Middle frontal gyrus (tissue), 1 donor: ENCODE results near the gene KCNH5.

Experiments
- DNase-seq: peaks from one replicate; pipeline ENCODE4 v3.0.0-alpha.2; 2015; ENCODE audit warnings: low spot score; ENCODE audit errors: extremely low spot score

Gene KCNH5

GRCh38 chr14:63009495-63009894, 35.8 kb downstream of the KCNH5 start:
- DNase-seq = no peak

GRCh38 chr14:63006531-63006930, 38.7 kb downstream of the KCNH5 start:
- no peak for DNase-seq

- no peak for DNase-seq
Measured at GRCh38 chr14:62994096-62994495, 51.2 kb downstream of the KCNH5 start.

- DNase-seq = no peak
Measured at GRCh38 chr14:62988967-62989366, 56.3 kb downstream of the KCNH5 start.

GRCh38 chr14:62983821-62984220, 61.4 kb downstream of the KCNH5 start:
- DNase-seq = no peak

GRCh38 chr14:62980693-62981092, 64.6 kb downstream of the KCNH5 start:
- DNase-seq = no peak

- no peak for DNase-seq
Measured at GRCh38 chr14:62957562-62957961, 87.7 kb downstream of the KCNH5 start.

- no peak for DNase-seq
Measured at GRCh38 chr14:62956413-62956812, 88.8 kb downstream of the KCNH5 start.

- DNase-seq = no peak
Measured at GRCh38 chr14:62954165-62954564, 91.1 kb downstream of the KCNH5 start.

GRCh38 chr14:62952226-62952625, 93.0 kb downstream of the KCNH5 start:
- DNase-seq = no peak

- DNase-seq = no peak
Measured at GRCh38 chr14:62947301-62947700, 98.0 kb downstream of the KCNH5 start.

GRCh38 chr14:62946221-62946620, 99.0 kb downstream of the KCNH5 start:
- DNase-seq = no peak

- no peak for DNase-seq
Measured at GRCh38 chr14:62943202-62943601, 102.1 kb downstream of the KCNH5 start.

GRCh38 chr14:62939970-62940369, 105.3 kb downstream of the KCNH5 start:
- DNase-seq = no peak

- DNase-seq = no peak
Measured at GRCh38 chr14:62938778-62939177, 106.5 kb downstream of the KCNH5 start.

- DNase-seq = no peak
Measured at GRCh38 chr14:62934439-62934838, 110.8 kb downstream of the KCNH5 start.

GRCh38 chr14:62921466-62921865, 123.8 kb downstream of the KCNH5 start:
- DNase-seq = no peak

- no peak for DNase-seq
Measured at GRCh38 chr14:62916551-62916950, 128.7 kb downstream of the KCNH5 start.

- DNase-seq = no peak
Measured at GRCh38 chr14:62914873-62915272, 130.4 kb downstream of the KCNH5 start.

GRCh38 chr14:62914025-62914424, 131.2 kb downstream of the KCNH5 start:
- DNase-seq = no peak

GRCh38 chr14:62908506-62908905, 136.8 kb downstream of the KCNH5 start:
- DNase-seq = no peak

GRCh38 chr14:62905566-62905965, 139.7 kb downstream of the KCNH5 start:
- no peak for DNase-seq

- no peak for DNase-seq
Measured at GRCh38 chr14:62897771-62898170, 147.5 kb downstream of the KCNH5 start.

GRCh38 chr14:62896932-62897456, 148.3 kb downstream of the KCNH5 start:
- DNase-seq = no peak
